Renal cortical epithelial cell (primary cell): Measurements from ENCODE around the gene FNBP1. TPM values are rescaled to one million over a fixed set of nuclear protein-coding genes. Genes with fewer than 3 reads are reported as not detected.

ENCODE experiments used
- DNase-seq: peaks from one replicate; pipeline ENCODE4 v3.0.0-alpha.2; 2011; ENCODE audit warnings: low read depth
- total RNA-seq: library from RNA; depleted of rRNA; stranded (reverse); fragments of >200 nt; gene quantifications from 2 replicates; pipeline ENCODE4 v1.2.3, GENCODE V29; 2014

Gene FNBP1
- total RNA-seq, 1 donor from 2014 or later = 39.5 TPM

DNA sequence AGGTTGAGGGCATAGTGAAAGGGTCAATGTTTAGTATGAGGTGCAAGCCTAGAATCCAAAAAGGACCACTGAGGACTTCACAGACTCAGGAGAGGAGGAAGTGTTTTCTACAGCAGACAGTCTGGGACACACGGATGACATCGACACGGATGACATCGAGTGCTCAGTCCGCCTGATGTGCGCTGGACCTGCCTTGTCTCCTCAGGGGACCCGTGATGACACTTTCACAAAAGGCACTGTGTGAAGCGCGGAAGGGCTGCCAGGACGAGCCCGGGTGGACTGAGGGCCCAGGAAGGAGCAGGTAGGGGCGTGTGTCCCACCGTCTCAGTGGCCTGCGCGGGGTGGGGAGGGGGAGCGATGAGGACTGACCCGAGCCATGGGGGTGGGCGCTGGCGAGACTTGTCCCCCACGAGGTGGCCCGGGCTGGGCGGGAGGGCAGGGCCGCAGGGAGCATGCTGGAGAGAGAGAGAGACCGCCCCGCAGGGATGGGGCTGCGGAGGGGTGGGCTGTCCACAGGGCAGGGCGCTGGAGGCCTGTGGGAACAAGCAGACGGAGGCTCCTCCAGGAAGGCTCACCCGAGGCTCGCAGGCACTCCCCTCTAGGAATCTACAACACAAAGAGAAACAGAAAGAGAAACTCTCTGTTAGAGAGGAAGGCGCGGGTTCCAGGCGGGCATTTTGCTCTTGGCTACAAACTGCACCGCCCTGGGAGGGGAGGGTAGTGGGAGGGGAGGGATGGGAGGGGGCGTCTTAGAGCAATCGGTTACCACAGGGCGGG lies 152.9 kb downstream of the FNBP1 start:
- no peak for DNase-seq

DNA sequence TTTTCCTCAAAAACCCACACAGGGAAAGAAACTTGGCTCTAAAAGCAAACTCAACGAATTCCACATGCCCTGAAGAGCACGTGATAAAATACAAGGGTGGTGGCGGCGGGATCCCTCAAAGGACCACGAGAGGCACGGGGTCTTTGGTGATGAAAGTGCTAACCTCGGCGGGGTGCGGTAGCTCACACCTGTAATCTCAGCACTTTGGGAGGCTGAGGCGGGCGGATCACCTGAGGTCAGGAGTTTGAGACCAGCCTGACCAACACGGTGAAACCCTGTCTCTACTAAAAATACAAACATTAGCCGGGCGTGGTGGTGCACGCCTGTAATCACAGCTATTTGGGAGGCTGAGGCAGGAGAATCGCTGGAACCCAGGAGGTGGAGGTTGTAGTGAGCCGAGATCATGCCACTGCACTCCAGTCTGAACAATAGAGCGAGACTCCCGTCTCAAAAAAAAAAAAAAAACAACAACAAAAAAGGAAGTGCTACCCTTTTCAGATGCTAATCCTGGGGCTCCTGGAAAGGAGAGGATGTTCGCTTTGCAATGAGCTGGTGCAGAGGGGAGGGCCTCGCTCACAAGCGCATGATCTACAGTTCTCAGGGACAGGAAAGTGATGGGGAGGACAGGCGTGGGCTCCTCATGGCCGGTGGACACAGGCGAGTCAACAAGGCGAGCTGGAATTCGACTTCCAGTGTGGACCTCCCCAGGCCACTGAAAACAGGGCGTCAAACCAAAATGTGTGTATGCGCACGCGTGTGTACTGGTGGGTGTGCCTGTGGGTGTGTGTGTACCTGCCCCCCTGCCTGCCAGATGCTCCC lies 153.7 kb downstream of the FNBP1 start:
- no peak for DNase-seq

DNA sequence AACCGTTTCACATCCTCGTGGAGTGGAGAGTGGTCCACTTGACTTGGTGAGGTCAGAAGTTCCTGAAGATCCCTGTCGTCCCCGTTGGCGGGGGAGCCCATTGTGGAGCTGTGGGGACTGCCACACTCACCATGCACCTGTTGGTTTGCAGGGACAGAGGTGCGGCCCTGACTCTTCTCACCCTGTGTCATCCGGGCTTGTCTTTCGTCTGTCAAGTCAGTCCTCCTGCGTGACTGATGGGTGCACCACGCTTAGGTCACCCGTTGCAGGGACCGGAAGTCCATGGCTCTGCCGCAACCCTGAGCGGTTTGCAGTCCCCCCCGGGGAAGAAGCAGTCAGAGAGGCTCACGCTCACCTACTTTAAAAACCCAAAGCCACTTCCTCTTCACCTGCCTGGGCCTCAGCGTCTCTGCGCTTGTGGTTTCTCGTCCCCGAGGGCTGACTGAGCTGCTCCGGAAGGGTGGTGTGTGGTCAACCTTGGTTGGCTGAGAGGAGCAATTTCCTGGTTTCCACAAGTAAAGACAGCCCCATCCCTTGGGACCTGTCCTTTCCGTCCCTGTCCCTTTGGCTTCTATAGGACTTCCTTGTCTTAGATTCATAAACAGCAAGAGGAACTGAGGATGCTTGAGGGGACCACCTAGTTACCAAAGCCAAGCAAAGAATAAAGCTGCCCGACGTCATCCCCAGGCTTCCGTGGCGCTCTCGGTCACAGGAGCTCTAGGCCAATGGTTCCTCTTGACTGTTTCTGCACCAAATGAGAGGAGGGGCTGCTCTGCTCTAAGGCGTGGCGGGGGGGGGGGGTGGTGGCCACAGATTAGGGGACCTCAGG lies 154.5 kb downstream of the FNBP1 start:
- DNase-seq = no peak

DNA sequence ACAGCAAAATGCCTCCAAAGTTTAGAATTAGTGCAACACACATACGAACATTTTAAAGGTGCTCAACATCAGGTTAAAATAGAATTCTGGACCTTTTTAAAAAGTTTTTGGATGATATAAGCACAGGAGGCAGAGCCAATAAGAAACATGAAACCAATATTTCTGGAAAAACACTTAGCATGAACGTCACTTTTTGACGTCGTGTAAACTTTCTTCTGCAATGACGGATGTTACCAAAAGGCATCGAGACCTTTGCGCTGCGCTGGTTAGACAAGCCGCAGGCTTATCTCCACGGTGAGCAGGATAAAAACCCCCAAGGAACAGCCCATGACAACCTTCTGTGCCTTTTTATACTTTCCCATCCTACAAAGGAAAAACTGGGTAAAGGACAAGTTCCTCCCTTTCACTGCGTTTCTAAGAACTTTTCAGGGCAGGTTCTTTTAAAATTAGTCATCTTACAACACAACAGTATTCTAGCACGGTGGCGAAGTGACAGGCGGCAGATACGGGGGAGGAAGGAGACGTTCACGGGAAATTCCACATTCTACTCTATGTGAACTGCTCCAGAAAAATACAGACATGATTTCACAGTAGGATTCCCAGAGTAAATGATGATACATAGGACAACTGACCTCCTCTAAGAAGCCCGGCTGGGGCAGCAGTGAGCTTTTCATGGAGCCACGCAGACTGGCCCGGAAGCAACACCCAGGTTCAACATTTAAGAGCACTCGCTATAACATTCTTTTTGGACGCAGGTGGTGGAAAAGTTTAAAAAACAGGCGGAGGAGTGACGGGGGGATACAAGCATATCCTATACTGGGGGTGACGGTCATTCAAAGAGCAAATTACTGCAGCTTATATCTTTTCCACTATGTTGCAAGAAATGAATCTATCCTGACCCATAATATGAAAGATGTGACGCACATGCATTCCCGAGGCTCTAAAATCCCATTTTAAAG lies 155.4 kb downstream of the FNBP1 start:
- DNase-seq = no peak

DNA sequence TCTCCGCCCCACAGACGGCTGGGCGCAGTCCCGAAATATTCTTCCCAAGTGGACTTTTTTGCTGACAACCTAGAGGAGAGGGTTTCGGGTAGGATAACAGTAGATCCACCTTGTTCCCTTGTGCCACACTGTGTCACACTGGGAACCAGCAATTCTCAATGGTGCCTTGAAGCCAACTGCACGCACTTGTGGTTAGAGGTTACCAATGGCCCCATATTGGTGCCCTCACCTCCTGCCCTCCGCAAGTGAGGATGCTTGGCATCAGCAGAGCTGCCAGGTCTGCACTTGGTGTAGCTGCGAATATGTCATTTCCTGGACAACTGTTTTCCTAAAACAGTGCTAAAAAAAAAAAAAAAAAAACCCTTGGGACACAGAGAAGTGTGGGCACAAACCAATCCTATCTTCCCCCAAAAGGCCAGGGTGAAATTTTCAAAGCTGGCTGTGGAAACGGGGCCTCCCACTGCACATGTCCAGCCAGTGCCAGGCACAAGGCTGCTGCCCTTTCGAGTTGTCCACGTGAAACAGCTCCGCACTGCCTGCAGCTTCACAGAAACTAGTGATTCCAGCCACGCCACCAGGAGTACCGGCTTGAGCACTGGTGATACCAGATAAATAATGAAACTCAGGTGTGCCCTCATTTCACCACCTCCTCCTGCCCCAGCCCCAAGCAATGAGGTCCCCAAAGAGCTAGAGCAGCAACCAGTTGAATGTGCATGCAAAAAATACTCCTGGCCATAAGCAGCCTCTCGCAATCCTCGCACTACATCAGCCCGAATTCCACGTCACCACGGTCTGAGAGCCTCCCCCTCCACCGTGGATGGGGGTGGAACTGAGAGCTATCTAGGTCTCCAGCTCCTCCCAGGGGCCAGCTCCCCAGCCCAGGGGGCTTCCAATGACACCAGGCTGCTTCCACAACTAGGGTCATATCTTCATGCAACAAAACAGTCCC lies 156.5 kb downstream of the FNBP1 start:
- no peak for DNase-seq

DNA sequence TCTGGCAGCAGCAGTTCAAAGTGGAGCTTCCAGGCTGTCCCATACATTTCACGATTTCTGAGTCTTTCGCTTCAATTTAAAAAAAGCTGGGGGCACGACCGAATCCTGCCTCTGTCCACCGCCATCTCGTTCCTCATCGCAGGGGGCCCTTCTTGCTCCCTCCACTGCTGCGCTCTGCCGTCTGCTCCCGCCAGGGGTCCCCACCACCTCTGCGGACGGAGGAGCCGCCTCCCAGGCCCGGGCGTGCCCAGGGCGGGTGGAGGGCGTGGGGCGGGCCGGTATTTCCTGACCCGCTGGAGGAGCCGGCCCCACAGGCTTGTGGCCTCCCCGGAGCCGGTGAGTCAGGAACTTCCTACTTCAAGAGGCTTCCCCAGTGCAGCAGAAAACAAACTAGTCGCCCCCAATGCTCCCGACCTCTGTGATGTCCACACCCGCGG lies 157.3 kb downstream of the FNBP1 start:
- peak; percentile 77 for DNase-seq

DNA sequence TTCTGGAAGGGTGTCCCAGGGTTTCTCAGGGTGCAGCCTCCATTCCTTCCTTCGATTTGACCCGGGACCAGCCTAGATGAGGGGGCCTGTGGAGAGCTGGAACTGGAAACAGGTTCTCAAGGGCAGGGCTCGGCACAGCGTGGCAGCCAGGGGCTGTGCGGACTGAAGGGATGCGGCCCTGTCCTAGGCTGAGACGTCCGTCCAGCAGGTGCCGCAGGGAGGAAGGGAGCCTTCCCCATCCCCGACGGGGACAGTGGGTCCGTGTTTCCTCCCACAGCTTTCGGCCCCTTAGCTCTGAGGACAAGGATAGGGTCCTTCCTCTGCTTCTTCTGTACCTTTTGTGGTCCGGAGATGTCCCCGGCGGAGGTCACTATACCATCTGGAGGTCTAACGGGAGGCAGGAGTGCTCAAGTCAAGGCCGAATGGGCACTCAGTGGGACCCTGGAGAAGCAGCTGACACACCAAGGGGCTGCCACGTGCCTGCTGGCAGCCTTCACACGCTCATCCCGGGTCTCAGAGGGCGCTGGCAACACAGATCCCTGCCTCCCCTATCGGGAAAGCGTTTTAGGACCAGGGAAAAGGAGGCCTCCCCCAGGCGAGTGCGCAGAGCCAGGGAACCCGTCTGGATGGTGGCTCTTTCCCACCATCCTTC lies 157.8 kb downstream of the FNBP1 start:
- DNase-seq = no peak

DNA sequence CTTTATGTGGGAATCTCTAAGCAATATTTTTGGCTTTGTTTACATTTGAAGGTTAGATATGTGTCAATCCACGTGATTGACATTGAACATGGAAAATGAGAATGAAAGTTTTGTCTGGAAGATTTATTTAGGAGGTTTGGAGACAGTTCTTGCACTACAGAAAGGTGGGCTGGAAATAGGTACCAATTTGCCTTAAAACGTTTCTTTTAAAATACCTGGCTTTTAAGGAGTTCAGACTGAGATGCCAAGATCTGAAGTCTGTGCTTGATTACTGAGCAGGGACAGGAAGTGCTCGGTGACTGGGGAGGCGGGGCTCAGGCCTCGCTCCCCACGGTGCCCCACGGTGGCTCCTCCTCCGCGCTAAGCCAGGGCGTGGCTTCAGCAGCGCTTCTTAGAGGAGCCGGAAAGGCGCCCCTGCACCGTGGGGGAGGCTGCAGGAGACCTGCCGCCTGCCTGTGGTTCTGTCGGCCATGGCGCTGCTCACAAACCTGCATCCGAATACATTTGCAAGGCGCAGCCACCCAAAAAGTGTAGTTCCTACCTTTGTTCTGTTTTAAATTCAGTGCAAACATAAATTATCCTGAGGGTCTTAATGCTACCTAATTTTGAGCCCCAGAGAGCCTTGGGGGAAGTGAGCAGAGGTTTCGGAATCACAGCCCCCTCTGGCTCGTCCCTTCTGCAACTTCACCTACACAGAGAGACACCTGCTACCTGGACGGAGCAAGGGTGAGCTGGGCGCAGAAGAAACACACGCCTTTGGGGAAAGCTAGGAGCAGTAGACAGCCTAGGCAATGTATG lies 158.6 kb downstream of the FNBP1 start:
- DNase-seq = peak; percentile 76

DNA sequence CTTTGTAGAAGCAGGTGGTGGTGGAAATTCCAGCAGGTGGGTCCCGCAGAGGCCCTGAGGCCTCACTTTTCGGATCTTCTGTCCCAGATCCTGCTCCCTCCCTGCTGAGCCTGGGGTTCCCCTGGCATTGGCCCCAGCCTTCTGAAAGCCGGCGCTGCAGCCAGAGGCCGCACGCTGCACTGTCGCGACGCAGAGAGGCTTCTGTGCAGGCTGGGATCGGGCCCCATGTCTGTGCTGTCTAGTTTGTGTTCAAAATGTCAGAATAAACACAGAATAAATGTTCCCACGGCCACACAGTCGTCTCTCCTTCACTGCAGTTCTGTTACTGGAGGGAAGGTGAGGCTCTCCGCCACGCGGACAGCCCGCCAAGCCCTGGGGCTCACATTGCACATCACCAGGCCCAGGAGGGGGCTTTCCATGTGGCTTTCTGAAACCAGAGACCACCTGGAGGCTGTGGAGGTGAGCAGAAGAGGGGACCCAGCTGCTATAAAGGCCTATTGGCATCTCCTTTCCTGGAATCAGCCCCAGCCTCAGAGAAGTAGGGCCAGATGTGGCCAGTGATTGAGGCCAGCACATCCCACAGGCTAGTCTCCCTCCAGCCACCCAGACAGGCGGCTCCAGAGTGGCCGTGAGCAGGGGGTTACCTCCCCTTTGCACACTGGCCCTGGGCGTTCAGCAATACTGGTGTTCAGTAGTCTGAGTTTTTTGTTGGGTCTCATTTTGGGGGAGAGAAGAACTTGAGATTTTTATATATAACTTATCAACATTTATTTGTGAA lies 161.3 kb downstream of the FNBP1 start:
- no peak for DNase-seq

DNA sequence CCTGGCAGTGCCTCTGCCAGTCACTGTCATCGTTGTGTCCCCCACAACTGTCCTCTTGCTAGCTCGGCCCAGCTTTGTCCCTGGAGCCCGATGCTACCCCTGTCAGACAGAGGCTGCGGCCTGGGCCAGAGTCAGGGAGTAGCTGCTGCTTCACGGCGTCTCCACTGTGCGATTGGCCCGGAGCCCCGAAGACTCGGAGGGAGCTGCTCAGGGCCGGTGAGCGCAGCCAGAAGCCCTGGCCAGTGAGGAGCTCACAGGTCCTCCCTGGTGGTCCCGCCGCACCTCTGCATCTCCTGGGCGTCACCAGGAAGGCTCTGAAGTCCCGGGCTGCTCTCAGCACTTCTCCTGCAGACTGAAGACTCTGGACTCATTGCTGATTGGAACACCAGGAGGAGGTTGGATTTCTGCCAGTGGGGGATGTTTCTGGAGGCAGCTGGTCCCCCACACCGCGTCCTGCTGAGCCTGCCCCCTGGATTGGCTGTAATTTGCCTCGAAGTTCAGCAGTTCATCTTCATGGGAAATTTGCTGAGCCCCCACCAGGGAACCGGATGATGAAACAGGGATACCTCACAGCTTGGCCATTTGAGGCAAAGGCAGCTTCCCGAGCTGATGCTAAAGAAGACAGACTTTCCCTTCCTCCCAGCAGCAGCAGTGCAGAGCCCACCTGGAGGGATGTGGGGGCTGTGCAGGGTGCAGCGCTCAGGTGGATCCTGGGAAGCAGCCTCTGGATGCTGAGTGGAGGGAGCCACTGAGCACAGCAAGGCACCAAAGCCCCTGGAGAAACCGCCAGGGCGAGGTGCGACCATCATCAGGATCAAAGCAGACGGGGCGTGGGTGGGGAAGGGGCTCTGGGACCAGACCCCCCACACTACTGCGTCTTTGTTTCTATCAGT lies 162.1 kb downstream of the FNBP1 start:
- DNase-seq = no peak

DNA sequence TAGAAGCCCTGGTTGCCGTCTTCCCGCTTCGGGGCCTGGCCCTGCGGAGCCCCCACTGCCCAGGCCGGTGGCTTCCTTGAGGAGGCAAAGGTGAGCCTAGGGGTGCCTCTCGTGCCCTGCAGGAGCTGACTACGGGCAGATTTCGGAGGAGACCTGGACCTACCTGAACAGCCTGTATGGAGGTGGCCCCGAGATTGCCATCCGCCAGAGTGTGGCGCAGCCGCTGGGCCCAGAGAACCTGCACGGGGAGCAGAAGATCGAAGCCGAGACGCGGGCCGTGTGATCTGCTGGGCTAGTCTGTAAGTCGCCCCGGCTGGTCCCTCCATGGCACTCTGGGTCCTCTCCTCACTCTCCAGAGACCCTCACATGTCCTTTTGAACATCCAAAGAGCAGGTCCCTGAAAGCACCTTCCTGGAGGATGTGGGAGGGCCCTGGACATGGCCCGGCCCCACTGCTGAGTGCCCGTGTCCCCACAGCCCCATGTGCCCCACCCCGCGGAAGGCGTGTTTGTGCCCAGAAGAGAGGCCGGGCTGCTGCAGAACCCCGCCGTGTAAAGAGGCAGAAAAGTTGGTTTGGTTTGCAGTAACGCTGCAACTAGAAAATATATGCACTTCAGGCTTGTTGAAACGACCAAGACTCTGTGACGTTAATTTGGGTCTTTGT lies 162.9 kb downstream of the FNBP1 start:
- no peak for DNase-seq

DNA sequence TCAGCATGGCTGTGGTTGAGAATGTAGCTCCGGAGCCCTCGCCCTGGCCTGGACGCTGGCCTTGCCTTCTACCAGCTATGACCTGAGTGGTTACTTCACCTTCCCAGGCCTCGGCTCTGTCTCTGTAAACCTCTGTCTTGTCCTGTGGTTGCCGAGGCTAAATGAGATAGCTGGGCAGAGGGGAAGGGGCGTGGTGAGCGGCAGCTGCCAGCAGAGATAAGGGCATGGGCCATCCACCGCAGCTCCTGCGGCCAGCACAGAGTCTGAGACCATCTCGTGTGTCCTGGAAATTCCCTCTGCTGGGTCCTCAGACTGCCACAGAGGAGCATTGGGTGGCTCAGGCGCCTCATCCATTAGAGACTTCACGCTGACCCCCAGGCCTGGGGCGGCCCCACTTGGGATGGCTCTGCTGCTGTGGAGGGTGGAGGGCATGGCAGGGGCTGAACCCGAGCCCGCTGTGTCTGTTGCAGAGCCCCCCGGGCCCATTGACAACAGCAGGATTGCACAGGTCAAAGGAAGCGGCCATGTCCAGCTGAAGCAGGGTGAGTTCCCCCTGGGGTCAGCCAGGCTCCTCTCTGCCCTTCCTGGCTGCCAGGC lies 163.8 kb downstream of the FNBP1 start:
- DNase-seq = no peak

DNA sequence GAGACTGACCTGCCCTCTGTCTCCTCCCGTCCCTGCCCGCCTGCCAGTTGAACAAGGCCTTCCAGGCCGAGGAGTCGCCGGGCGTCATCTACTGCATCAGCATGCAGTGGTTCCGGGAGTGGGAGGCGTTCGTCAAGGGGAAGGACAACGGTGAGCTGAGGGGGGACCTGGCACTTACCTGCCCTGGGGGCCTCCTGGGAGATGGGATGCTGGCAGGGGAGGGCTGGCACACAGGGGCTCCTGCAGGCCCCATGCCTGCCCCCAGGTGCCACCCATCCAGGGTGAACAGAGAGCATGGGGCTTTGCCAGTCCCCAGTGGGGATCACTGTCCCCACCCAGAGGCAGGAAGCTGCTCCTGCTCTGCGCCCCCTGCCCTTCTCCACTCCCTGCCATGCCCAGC lies 164.7 kb downstream of the FNBP1 start:
- DNase-seq = no peak

DNA sequence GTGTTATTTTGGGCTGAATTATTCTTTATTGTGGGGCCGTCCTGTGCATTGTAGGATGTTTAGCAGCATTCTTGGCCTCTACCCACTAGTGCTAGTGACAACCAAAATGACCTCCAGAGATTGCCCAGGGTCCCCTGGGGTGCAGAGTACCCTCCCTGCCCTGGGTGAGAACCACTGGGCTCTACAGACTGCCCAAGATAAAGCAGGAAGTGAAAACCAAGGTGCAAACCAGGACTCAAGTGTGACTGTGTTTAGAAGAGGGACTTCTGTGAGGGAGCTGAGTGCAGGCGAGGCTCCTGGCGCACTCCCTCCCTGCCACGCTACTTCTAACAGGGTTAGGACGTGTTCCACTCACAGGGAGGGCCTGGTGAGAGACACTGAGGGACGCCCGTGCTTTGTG lies 166.2 kb downstream of the FNBP1 start:
- no peak for DNase-seq

DNA sequence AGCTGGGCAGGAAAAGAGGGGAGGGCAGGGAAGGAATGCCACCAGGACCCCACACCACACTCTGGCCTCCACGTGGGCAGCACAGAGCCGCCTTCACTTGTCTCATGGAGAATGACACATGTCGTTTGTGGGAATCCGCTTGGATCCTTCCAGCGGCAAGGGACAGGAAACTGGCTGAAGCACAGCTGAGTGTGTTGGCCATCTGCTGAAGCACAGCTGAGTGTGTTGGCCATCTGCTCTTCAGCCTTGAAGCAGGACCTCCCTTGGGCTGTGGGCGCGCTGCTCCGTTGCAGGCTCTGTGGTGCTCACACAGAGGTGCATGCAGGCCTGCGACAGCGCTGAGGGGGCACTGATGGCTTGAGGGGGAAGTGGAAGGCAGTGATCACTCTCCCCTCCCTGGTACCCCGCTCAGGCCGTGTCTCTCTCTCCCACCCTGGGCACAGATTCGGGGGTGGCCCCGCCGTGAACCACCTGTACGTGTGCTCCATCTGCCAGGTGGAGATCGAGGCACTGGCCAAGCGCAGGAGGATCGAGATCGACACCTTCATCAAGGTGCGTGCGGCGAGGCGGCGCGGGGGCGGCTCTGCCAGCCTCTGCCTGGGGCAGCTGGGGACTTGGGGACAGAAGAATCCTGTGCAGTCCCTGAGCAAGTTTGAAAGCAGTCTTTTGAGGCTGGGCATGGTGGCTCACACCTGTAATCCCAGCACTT lies 167.1 kb downstream of the FNBP1 start:
- no peak for DNase-seq
